ENCODE results near the gene P2RY13.
A peak's percentile ranks its signal among the peaks of the same experiment; 100 is the strongest.

P2RY13 gene

GRCh38 chr3:151345859-151346258 lies 16.5 kb upstream of the P2RY13 start:
- H3K4me3 ChIP-seq (ENCODE audit: low read length), result peak overlapping the region; percentile 34
- no peak for TF ChIP-seq CTCF (conservative IDR thresholded peaks at IDR 0.05; ENCODE audit: low read length)
- peak; percentile 77 for DNase-seq (ENCODE audit: low read depth)

- no peak for DNase-seq (ENCODE audit: low read depth)
- TF ChIP-seq CTCF (conservative IDR thresholded peaks at IDR 0.05; ENCODE audit: low read length), result no peak
- no peak overlapping the region for H3K4me3 ChIP-seq (ENCODE audit: low read length)
These were observed 2.3 kb upstream of the P2RY13 start for GRCh38 chr3:151331696-151332095.

- peak; percentile 30 for DNase-seq (ENCODE audit: low read depth)
- no peak for TF ChIP-seq CTCF (conservative IDR thresholded peaks at IDR 0.05; ENCODE audit: low read length)
- no peak overlapping the region for H3K4me3 ChIP-seq (ENCODE audit: low read length)
These were observed 1.6 kb upstream of the P2RY13 start for GRCh38 chr3:151330899-151331298.

GRCh38 chr3:151330379-151330778 lies 1.0 kb upstream of the P2RY13 start:
- H3K4me3 ChIP-seq (ENCODE audit: low read length), result no peak overlapping the region
- DNase-seq (ENCODE audit: low read depth), result no peak
- no peak for TF ChIP-seq CTCF (conservative IDR thresholded peaks at IDR 0.05; ENCODE audit: low read length)

- no peak overlapping the region for H3K4me3 ChIP-seq (ENCODE audit: low read length)
- TF ChIP-seq CTCF (conservative IDR thresholded peaks at IDR 0.05; ENCODE audit: low read length), result peak; percentile 12; the same call in 1 of the 2 replicates
- DNase-seq (ENCODE audit: low read depth), result peak; percentile 59
These were observed 902 bp downstream of the P2RY13 start for GRCh38 chr3:151328298-151328995.

- TF ChIP-seq CTCF (conservative IDR thresholded peaks at IDR 0.05; ENCODE audit: low read length), result peak; percentile 71
- peak; percentile 33 for DNase-seq (ENCODE audit: low read depth)
- H3K4me3 ChIP-seq (ENCODE audit: low read length), result no peak overlapping the region
These were observed 1.7 kb downstream of the P2RY13 start for GRCh38 chr3:151327571-151328198.

GRCh38 chr3:151322511-151322910 lies 6.8 kb downstream of the P2RY13 start:
- no peak for DNase-seq (ENCODE audit: low read depth)
- H3K4me3 ChIP-seq (ENCODE audit: low read length), result no peak overlapping the region
- TF ChIP-seq CTCF (conservative IDR thresholded peaks at IDR 0.05; ENCODE audit: low read length), result no peak
